GM18505 (cell line): ENCODE results near the gene ZFYVE9.
A peak's percentile ranks its signal among the peaks of the same experiment; 100 is the strongest.
"Not testable (repeated sequence)": the region's sequence is repeated elsewhere in the genome, so short reads cannot be mapped to it uniquely, and the experiment has no call there.

Experiments
- ATAC-seq: cut with Tn5 transposase; IDR thresholded peaks from one replicate; pipeline ENCODE4 v1.9.1; 2021; ENCODE audit not compliant: unreplicated experiment
- POLR2A ChIP-seq: IDR thresholded peaks from 4 replicates; pipeline ENCODE4 v1.6.1; 2011; ENCODE audit warnings: borderline replicate concordance; ENCODE audit not compliant: insufficient read depth, insufficient read length; ENCODE audit errors: extremely low read depth

The ZFYVE9 gene

DNA sequence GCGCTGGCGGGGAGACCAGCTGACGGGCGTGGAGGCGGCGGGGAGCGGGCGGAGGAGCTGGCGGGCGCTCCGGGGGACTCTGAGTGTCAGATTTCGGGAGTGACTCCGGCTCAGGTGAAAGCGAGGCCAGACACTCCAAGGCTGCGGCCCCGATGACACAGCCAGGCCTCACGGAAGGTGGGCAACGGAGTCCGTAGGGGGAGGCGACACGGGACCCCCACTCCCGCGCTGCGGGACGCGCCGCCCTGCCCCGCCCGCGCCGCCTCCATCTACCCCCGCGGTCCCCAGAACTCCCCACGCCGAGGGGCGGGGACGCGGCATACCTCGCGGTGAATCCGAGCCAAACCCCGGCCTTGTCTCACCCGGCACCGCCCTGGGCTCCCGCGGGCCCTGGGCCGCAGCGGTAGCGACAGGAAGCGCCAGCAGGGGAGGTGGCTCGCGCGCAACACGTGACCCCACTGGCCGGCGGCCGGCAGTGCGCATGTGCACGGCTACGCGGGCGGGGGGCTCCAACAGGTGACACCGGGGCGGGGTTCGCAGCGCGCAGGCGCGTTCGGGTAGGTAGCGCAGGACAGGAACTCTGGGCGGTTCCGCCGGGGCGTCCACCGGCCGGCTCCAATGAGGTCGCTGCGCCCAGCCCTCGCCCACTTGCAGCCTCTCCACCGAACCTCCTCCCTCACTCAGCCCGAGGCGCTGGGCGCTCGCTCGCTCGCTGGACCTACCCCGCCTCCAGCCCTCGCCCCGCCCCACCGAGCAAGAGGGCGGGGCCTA lies 224.0 kb downstream of the ZFYVE9 start, which contains the start of gene CC2D1B:
Gene CC2D1B (minus strand): TSS at position 460 of the 771 bp plus-strand sequence. CDS start 1,585 bp downstream, outside the sequence.
- peak; percentile 92 for ATAC-seq
- TF ChIP-seq POLR2A = peak; percentile 98

- ATAC-seq = no peak
- no peak for TF ChIP-seq POLR2A
These were observed 224.6 kb downstream of the ZFYVE9 start for GRCh38 chr1:52366517-52366827.

GRCh38 chr1:52367272-52367671 lies 225.4 kb downstream of the ZFYVE9 start:
- no peak for ATAC-seq
- no peak for TF ChIP-seq POLR2A

GRCh38 chr1:52368383-52369172 lies 226.7 kb downstream of the ZFYVE9 start:
- no peak for ATAC-seq

DNA sequence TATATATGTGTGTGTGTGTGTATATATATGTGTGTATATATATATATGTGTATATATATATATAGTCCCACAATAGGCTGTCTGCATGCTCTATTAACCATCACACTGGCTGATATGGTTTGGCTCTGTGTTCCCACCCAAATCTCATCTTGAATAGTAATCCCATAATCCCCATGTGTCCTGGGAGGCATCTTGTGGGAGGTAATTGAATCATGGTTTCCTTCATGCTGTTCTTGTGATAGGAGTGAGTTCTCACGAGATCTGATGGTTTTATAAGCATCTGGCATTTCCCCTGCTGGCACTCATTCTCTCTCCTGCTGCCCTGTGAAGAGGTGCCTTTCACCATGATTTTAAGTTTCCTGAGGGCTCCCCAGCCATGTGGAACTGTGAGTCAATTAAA lies 228.0 kb downstream of the ZFYVE9 start:
- ATAC-seq = not testable (repeated sequence)

More at GRCh38 chr1:52368383-52369172, 226.7 kb downstream of the ZFYVE9 start:
- TF ChIP-seq POLR2A = no peak

GRCh38 chr1:52385376-52385775 lies 243.5 kb downstream of the ZFYVE9 start:
- ATAC-seq = no peak
- no peak for TF ChIP-seq POLR2A

DNA sequence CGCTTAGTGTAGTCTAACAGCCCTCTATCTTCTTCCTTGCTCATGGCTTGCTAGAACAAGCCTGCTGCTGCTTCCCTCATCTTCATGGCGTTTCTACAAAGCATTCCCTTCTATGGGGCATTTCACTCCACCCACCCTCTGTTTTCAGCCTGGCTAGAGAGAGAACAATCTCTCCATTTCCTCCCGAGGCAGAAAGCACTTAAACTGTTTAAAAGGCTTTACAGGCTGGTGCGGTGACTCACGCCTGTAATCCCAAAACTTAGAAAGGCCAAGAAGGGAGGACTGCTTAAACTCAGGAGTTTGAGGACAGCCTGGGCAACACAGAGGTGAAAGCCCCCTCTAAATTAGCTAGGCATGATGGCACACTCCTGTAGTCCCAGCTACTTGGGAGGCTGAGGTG lies 244.6 kb downstream of the ZFYVE9 start:
- no peak for TF ChIP-seq POLR2A
- ATAC-seq = no peak

DNA sequence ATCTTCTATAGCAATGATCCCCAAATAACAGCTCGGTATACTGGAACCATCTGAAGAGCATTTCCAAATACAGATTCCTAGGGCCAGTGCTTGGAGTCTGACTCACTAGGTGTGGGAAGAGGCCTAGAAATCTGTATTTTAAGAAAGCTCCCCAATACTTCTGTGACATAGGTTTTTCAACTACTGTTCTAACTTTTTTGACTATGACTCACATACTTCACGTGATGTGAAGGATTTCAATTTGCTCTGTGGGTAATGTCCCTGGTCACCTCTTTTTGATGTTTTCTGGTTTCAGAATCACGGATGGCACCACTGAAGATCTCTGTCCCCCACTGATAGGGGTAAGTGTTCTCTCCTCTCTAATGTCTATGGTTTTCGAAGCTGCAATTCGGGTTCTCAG lies 251.3 kb downstream of the ZFYVE9 start:
- TF ChIP-seq POLR2A = no peak
- ATAC-seq = no peak
